ENCODE data around the gene STK25.

- TF ChIP-seq, protein P1, sequence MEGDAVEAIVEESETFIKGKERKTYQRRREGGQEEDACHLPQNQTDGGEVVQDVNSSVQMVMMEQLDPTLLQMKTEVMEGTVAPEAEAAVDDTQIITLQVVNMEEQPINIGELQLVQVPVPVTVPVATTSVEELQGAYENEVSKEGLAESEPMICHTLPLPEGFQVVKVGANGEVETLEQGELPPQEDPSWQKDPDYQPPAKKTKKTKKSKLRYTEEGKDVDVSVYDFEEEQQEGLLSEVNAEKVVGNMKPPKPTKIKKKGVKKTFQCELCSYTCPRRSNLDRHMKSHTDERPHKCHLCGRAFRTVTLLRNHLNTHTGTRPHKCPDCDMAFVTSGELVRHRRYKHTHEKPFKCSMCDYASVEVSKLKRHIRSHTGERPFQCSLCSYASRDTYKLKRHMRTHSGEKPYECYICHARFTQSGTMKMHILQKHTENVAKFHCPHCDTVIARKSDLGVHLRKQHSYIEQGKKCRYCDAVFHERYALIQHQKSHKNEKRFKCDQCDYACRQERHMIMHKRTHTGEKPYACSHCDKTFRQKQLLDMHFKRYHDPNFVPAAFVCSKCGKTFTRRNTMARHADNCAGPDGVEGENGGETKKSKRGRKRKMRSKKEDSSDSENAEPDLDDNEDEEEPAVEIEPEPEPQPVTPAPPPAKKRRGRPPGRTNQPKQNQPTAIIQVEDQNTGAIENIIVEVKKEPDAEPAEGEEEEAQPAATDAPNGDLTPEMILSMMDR (conservative IDR thresholded peaks at IDR 0.05) = no peak
- no peak for TF ChIP-seq ZFX (IDR thresholded peaks at IDR 0.05)
Measured at GRCh38 chr2:241443486-241444223, 64.7 kb downstream of the STK25 start.

Measured in C4-2B (cell line).